CD4-positive, alpha-beta T cell (primary cell): ENCODE data around the gene COPS3. TPM values are rescaled to one million over a fixed set of nuclear protein-coding genes. Genes with fewer than 3 reads are reported as not detected.
A peak's percentile ranks its signal among the peaks of the same experiment; 100 is the strongest.

Source experiments
- ATAC-seq: fragments of 200-7000 bp; cut with Tn5 transposase; one replicate; pipeline ENCODE4 v1.10.0; 2022; ENCODE audit warnings: mild to moderate bottlenecking; ENCODE audit not compliant: poor library complexity
- CTCF ChIA-PET: fragments of 350-600 bp; sonication (Branson Sonifier 250); formaldehyde crosslinking; loops from one replicate; lab custom pipeline; 2021; ENCODE audit warnings: antibody characterized with exemption, inconsistent platforms; lab: Charles Lee
- POLR2A ChIA-PET: fragments of 350-600 bp; sonication (Branson Sonifier 250); formaldehyde crosslinking; loops from one replicate; lab custom pipeline; 2021; ENCODE audit warnings: antibody characterized with exemption, inconsistent platforms; lab: Charles Lee
- DNase-seq, 14 experiments: peaks; one replicate each; pipeline ENCODE4 v3.0.0-alpha.2; 2013 to 2020; ENCODE audit warnings: mixed read lengths in 2 of 14
- H3K27ac ChIP-seq, 2 donors: one replicate each; pipeline versions ENCODE4 v1.5.1 to v1.7.0; 2013; ENCODE audit warnings: low read length in 2 of 2, low read depth in 1 of 2, mild to moderate bottlenecking in 1 of 2
- H3K27me3 ChIP-seq, 2 experiments: 1 replicate in 1 of 2; 2 replicates in 1 of 2; pipeline versions ENCODE4 v1.6.1 to v1.7.0; 2013; ENCODE audit warnings: low read length in 2 of 2, control low read depth in 1 of 2, mild to moderate bottlenecking in 1 of 2, moderate library complexity in 1 of 2; ENCODE audit not compliant: insufficient read depth in 2 of 2, control insufficient read depth in 1 of 2
- H3K36me3 ChIP-seq: one replicate; pipeline ENCODE4 v1.6.1; 2013; ENCODE audit warnings: low read length, control low read depth; ENCODE audit not compliant: insufficient read depth
- H3K4me1 ChIP-seq: one replicate; pipeline ENCODE4 v1.6.1; 2013; ENCODE audit warnings: low read length, control low read depth; ENCODE audit not compliant: insufficient read depth
- H3K4me3 ChIP-seq: one replicate; pipeline ENCODE4 v1.5.1; 2013; ENCODE audit warnings: mild to moderate bottlenecking, low read length, moderate library complexity
- H3K9me3 ChIP-seq, 2 experiments: 1 replicate in 1 of 2; 2 replicates in 1 of 2; pipeline versions ENCODE4 v1.6.1 to v1.7.0; 2013; ENCODE audit warnings: low read length in 2 of 2, mild to moderate bottlenecking in 2 of 2, control low read depth in 1 of 2, moderate library complexity in 1 of 2; ENCODE audit not compliant: control insufficient read depth in 1 of 2, insufficient read depth in 1 of 2
- H3K27ac Mint-ChIP-seq: one replicate; pipeline ENCODE4 v1.8.0; 2020; ENCODE audit warnings: mixed read lengths
- H3K27me3 Mint-ChIP-seq: one replicate; pipeline ENCODE4 v1.8.0; 2021; ENCODE audit warnings: mixed read lengths
- H3K36me3 Mint-ChIP-seq: one replicate; pipeline ENCODE4 v1.8.0; 2021; ENCODE audit warnings: low read depth, mixed read lengths
- H3K4me1 Mint-ChIP-seq: one replicate; pipeline ENCODE4 v1.8.0; 2021; ENCODE audit warnings: low read depth, mixed read lengths
- H3K4me3 Mint-ChIP-seq: one replicate; pipeline ENCODE4 v1.8.0; 2020; ENCODE audit warnings: mild to moderate bottlenecking, mixed read lengths
- H3K9me3 Mint-ChIP-seq: one replicate; pipeline ENCODE4 v1.8.0; 2020; ENCODE audit warnings: mixed read lengths
- intact Hi-C, 2 experiments: fragments of 100-400 bp; cut with DNase I in 1 of 2; cut with micrococcal nuclease in 1 of 2; formaldehyde crosslinking; loops; one replicate each; pipeline versions ENCODE4 v1.15.1 to v1.9.0; 2023 to 2025; cut with DNase I, micrococcal nuclease
- total RNA-seq, 174 experiments: library from RNA in 2 of 174; stranded (reverse) in 2 of 174; gene quantifications; one replicate each; pipeline ENCODE4 v1.2.3 and lab custom pipeline; 2021 to 2026
- TF ChIP-seq, protein P1 (sequence below): fragments of 200-600 bp; IDR thresholded peaks from one replicate; pipeline ENCODE4 v1.8.0; 2022; ENCODE audit warnings: antibody characterized with exemption, mild to moderate bottlenecking

Gene COPS3
- total RNA-seq, 2 experiments from 2014 or later = 73.1 to 75.0 TPM

DNA sequence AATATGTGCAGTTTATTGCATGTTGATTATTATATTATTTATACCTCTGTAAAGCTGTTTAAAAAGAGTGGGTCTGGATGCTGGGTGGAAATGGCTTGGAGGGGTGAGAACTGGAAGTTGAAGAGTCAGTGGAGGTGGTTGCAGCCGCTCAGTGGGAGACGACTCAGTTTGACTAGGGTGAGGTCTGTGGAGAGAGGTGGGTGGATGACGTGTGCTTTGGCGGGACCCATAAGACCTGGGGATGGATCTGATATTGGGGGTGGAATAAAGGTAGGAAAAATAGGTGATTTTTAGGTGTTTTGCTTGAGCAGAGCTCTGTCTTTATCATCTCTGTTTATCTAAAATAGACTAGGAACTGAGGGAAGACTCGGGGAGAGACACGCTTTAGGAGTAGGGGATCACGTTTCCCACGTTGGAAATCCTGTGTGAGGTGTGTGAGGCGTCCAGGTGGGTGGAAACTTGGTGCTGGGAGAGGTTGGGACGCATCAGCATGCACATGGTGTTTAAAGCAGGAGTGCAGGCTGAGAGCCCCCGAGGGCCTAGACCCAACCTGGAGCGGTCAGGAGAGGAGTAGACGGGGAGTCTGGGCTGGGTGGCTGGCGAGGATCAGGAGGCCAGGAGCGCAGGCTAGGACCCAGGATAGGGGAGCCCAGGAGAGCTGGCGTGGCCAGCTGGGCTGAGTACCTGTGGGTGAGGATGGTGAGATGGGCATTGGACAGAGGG, 39.3 kb upstream of the COPS3 start:
- H3K4me1 Mint-ChIP-seq = no peaks in the 10 kb centered on the region
- intact Hi-C loops = no loop called here
- H3K36me3 ChIP-seq = no peaks in the 10 kb centered on the region
- TF ChIP-seq, protein P1, sequence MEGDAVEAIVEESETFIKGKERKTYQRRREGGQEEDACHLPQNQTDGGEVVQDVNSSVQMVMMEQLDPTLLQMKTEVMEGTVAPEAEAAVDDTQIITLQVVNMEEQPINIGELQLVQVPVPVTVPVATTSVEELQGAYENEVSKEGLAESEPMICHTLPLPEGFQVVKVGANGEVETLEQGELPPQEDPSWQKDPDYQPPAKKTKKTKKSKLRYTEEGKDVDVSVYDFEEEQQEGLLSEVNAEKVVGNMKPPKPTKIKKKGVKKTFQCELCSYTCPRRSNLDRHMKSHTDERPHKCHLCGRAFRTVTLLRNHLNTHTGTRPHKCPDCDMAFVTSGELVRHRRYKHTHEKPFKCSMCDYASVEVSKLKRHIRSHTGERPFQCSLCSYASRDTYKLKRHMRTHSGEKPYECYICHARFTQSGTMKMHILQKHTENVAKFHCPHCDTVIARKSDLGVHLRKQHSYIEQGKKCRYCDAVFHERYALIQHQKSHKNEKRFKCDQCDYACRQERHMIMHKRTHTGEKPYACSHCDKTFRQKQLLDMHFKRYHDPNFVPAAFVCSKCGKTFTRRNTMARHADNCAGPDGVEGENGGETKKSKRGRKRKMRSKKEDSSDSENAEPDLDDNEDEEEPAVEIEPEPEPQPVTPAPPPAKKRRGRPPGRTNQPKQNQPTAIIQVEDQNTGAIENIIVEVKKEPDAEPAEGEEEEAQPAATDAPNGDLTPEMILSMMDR = no peak
- no peak overlapping the region for H3K4me3 ChIP-seq
- H3K27ac ChIP-seq = no peak overlapping the region
- no peaks in the 10 kb centered on the region for H3K9me3 ChIP-seq
- ChIA-PET CTCF (no interaction called here), POLR2A (no interaction called here)
- H3K27ac Mint-ChIP-seq = no peak overlapping the region
- no peaks in the 10 kb centered on the region for H3K9me3 Mint-ChIP-seq
- no peaks in the 10 kb centered on the region for H3K27me3 Mint-ChIP-seq
- no peaks in the 10 kb centered on the region for H3K4me1 ChIP-seq
- H3K36me3 Mint-ChIP-seq = no peaks in the 10 kb centered on the region
- H3K27me3 ChIP-seq = no peaks in the 10 kb centered on the region
- DNase-seq = peak in 2 of 14 experiments; percentile 10 to 25
- H3K4me3 Mint-ChIP-seq = no peak overlapping the region
- no peak for ATAC-seq

DNA sequence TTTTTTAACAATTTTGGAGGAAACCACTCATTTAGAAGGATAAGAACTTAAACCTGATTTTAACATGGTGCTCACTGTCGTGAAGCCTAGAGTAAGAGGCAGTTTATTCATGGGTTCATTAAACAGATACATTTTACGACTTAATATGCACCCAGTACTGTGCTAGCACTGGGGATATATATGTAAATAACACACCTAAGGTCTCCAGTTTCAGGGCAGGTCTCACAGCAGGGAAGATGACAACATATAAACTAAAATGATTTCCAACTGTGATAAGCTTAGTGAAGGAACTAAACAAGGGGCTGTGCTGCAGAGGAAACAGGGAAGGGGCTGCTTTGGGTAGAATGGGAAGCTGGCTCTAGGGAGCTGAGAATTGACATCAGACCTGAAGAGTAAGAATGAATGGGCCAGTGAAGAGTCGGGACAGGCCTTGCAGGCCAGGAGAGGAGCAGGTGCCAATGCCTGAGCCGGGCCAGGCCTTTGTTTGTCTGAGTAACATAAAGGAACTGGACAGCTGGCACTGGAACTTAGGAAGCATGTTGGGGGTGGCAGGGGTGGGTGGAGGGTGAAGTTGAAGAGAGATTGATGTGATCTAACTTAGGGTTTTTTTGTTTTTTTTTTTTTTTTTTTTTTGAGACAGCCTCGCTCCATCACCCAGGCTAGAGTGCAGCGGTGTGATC, 34.2 kb upstream of the COPS3 start:
- no peaks in the 10 kb centered on the region for H3K36me3 Mint-ChIP-seq
- no peaks in the 10 kb centered on the region for H3K27me3 ChIP-seq
- ChIA-PET CTCF (interaction anchor here (0.6 to 1.5 kb wide), 2 partner anchors 47 to 173 kb away, joined by 3 to 4 read pairs; no protein-coding TSS in a partner anchor), POLR2A (no interaction called here)
- peaks cover 6% of the 10 kb centered on the region for H3K4me1 ChIP-seq
- H3K9me3 ChIP-seq = no peaks in the 10 kb centered on the region
- no peaks in the 10 kb centered on the region for H3K36me3 ChIP-seq
- H3K4me3 Mint-ChIP-seq = no peak overlapping the region
- H3K4me1 Mint-ChIP-seq = peaks cover 6% of the 10 kb centered on the region
- intact Hi-C loops = no loop called here
- H3K4me3 ChIP-seq = no peak overlapping the region
- TF ChIP-seq, protein P1 = no peak
- DNase-seq (no peak), ATAC-seq (no peak)
- H3K27ac ChIP-seq = no peak overlapping the region
- no peaks in the 10 kb centered on the region for H3K27me3 Mint-ChIP-seq
- no peak overlapping the region for H3K27ac Mint-ChIP-seq
- H3K9me3 Mint-ChIP-seq = no peaks in the 10 kb centered on the region

DNA sequence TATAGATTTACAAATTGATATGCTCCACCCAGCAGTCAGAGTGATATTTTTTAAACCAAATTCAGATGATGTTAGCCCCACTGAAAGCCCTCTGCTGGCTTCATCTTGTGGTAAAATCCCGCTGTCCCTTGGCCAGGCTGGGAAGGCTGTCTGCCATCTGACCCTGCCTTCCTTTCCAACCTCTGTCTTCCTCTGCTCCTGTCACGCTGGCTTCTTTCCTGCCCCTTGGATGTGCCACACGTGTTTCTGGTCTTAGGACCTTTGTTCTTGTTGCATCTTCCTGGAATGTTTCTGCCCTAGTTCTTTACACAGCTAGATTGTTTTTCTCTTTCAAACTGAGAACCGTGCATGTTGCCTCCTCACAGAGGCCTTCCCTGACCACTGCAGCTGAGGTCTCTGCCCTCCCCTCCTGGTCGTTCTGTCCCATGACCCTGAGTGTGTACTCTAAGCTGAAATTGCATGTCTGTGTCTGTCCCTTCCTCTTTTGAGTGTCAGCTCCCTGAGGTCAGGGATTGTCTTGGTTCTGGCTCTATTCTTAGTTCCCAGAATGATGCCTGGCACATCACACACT, 33.5 kb upstream of the COPS3 start:
- no peaks in the 10 kb centered on the region for H3K36me3 ChIP-seq
- no peak overlapping the region for H3K4me3 ChIP-seq
- ChIA-PET CTCF (interaction anchor here (1.5 kb wide), 1 partner anchor 173 kb away, joined by 4 read pairs; no protein-coding TSS in a partner anchor), POLR2A (no interaction called here)
- no peak for ATAC-seq
- H3K27me3 Mint-ChIP-seq = no peaks in the 10 kb centered on the region
- H3K9me3 ChIP-seq = no peaks in the 10 kb centered on the region
- TF ChIP-seq, protein P1 = no peak
- DNase-seq = no peak
- no peaks in the 10 kb centered on the region for H3K9me3 Mint-ChIP-seq
- H3K36me3 Mint-ChIP-seq = no peaks in the 10 kb centered on the region
- intact Hi-C loops = no loop called here
- peaks cover 6% of the 10 kb centered on the region for H3K4me1 ChIP-seq
- no peak overlapping the region for H3K4me3 Mint-ChIP-seq
- no peak overlapping the region for H3K27ac ChIP-seq
- H3K4me1 Mint-ChIP-seq = peaks cover 6% of the 10 kb centered on the region
- no peaks in the 10 kb centered on the region for H3K27me3 ChIP-seq
- H3K27ac Mint-ChIP-seq = no peak overlapping the region
